ENCODE data around the gene MAP1A.

Gene MAP1A

GRCh38 chr15:43511012-43511885, 6.2 kb upstream of the MAP1A start:
- H3K9me3 ChIP-seq (ENCODE audit: control insufficient read depth, insufficient read depth, low read depth, low read length), result no peaks in the 10 kb centered on the region
- no peak overlapping the region for H3K27ac ChIP-seq (ENCODE audit: low read depth, low read length)
- peaks cover 17% of the 10 kb centered on the region for H3K4me1 ChIP-seq (ENCODE audit: control insufficient read depth, insufficient read depth, low read length)
- H3K36me3 ChIP-seq (ENCODE audit: control insufficient read depth, insufficient read depth, low read length), result no peaks in the 10 kb centered on the region
- H3K4me3 ChIP-seq (ENCODE audit: low read depth, low read length), result peak overlapping the region; percentile 78
- H3K9ac ChIP-seq (ENCODE audit: low read length), result no peak overlapping the region
- peaks cover 38% of the 10 kb centered on the region for H3K27me3 ChIP-seq (ENCODE audit: control insufficient read depth, insufficient read depth, low read length)

GRCh38 chr15:43513550-43513949, 3.9 kb upstream of the MAP1A start:
- Histone ChIP-seq H3K36me3 (ENCODE audit: control insufficient read depth, insufficient read depth, low read length) (no peaks in the 10 kb centered on the region), H3K27me3 (ENCODE audit: control insufficient read depth, insufficient read depth, low read length) (peaks cover 57% of the 10 kb centered on the region), H3K9me3 (ENCODE audit: control insufficient read depth, insufficient read depth, low read depth, low read length) (no peaks in the 10 kb centered on the region), H3K4me1 (ENCODE audit: control insufficient read depth, insufficient read depth, low read length) (peaks cover 35% of the 10 kb centered on the region), H3K4me3 (ENCODE audit: low read depth, low read length) (no peak overlapping the region), H3K9ac (ENCODE audit: low read length) (no peak overlapping the region), H3K27ac (ENCODE audit: low read depth, low read length) (no peak overlapping the region)

- Histone ChIP-seq H3K9ac (ENCODE audit: low read length) (no peak overlapping the region), H3K27ac (ENCODE audit: low read depth, low read length) (no peak overlapping the region), H3K4me1 (ENCODE audit: control insufficient read depth, insufficient read depth, low read length) (peaks cover 40% of the 10 kb centered on the region), H3K9me3 (ENCODE audit: control insufficient read depth, insufficient read depth, low read depth, low read length) (no peaks in the 10 kb centered on the region), H3K27me3 (ENCODE audit: control insufficient read depth, insufficient read depth, low read length) (peaks cover 66% of the 10 kb centered on the region), H3K4me3 (ENCODE audit: low read depth, low read length) (peak overlapping the region; percentile 38), H3K36me3 (ENCODE audit: control insufficient read depth, insufficient read depth, low read length) (no peaks in the 10 kb centered on the region)
Measured at GRCh38 chr15:43514241-43515057, 3.0 kb upstream of the MAP1A start.

GRCh38 chr15:43515741-43516140, 1.7 kb upstream of the MAP1A start:
- Histone ChIP-seq H3K9me3 (ENCODE audit: control insufficient read depth, insufficient read depth, low read depth, low read length) (no peaks in the 10 kb centered on the region), H3K27ac (ENCODE audit: low read depth, low read length) (no peak overlapping the region), H3K9ac (ENCODE audit: low read length) (no peak overlapping the region), H3K27me3 (ENCODE audit: control insufficient read depth, insufficient read depth, low read length) (peaks cover 79% of the 10 kb centered on the region), H3K36me3 (ENCODE audit: control insufficient read depth, insufficient read depth, low read length) (no peaks in the 10 kb centered on the region), H3K4me3 (ENCODE audit: low read depth, low read length) (no peak overlapping the region), H3K4me1 (ENCODE audit: control insufficient read depth, insufficient read depth, low read length) (peaks cover 40% of the 10 kb centered on the region)

GRCh38 chr15:43516185-43516584, 1.2 kb upstream of the MAP1A start:
- Histone ChIP-seq H3K9me3 (ENCODE audit: control insufficient read depth, insufficient read depth, low read depth, low read length) (no peaks in the 10 kb centered on the region), H3K27me3 (ENCODE audit: control insufficient read depth, insufficient read depth, low read length) (peaks cover 78% of the 10 kb centered on the region), H3K4me1 (ENCODE audit: control insufficient read depth, insufficient read depth, low read length) (peaks cover 39% of the 10 kb centered on the region), H3K36me3 (ENCODE audit: control insufficient read depth, insufficient read depth, low read length) (no peaks in the 10 kb centered on the region), H3K9ac (ENCODE audit: low read length) (no peak overlapping the region), H3K27ac (ENCODE audit: low read depth, low read length) (no peak overlapping the region), H3K4me3 (ENCODE audit: low read depth, low read length) (peak overlapping the region; percentile 69; the same call in 1 of the 2 replicates)

GRCh38 chr15:43516801-43517353, 531 bp upstream of the MAP1A start:
- H3K9ac ChIP-seq (ENCODE audit: low read length), result no peak overlapping the region
- H3K4me3 ChIP-seq (ENCODE audit: low read depth, low read length), result peak overlapping the region; percentile 69
- H3K36me3 ChIP-seq (ENCODE audit: control insufficient read depth, insufficient read depth, low read length), result no peaks in the 10 kb centered on the region
- H3K27me3 ChIP-seq (ENCODE audit: control insufficient read depth, insufficient read depth, low read length), result peaks cover 72% of the 10 kb centered on the region
- H3K27ac ChIP-seq (ENCODE audit: low read depth, low read length), result no peak overlapping the region
- H3K9me3 ChIP-seq (ENCODE audit: control insufficient read depth, insufficient read depth, low read depth, low read length), result no peaks in the 10 kb centered on the region
- peaks cover 33% of the 10 kb centered on the region for H3K4me1 ChIP-seq (ENCODE audit: control insufficient read depth, insufficient read depth, low read length)

- peak overlapping the region; percentile 69 for H3K4me3 ChIP-seq (ENCODE audit: low read depth, low read length)
- H3K27ac ChIP-seq (ENCODE audit: low read depth, low read length), result no peak overlapping the region
- peaks cover 72% of the 10 kb centered on the region for H3K27me3 ChIP-seq (ENCODE audit: control insufficient read depth, insufficient read depth, low read length)
- H3K4me1 ChIP-seq (ENCODE audit: control insufficient read depth, insufficient read depth, low read length), result peaks cover 33% of the 10 kb centered on the region
- H3K36me3 ChIP-seq (ENCODE audit: control insufficient read depth, insufficient read depth, low read length), result no peaks in the 10 kb centered on the region
- H3K9me3 ChIP-seq (ENCODE audit: control insufficient read depth, insufficient read depth, low read depth, low read length), result no peaks in the 10 kb centered on the region
- H3K9ac ChIP-seq (ENCODE audit: low read length), result no peak overlapping the region
Measured at GRCh38 chr15:43518197-43518761, 871 bp downstream of the MAP1A start.

- peaks cover 32% of the 10 kb centered on the region for H3K4me1 ChIP-seq (ENCODE audit: control insufficient read depth, insufficient read depth, low read length)
- H3K9me3 ChIP-seq (ENCODE audit: control insufficient read depth, insufficient read depth, low read depth, low read length), result no peaks in the 10 kb centered on the region
- no peak overlapping the region for H3K9ac ChIP-seq (ENCODE audit: low read length)
- 0 out of 2 replicates have a peak overlapping the region, but pooled peaks have one; percentile 69 for H3K4me3 ChIP-seq (ENCODE audit: low read depth, low read length)
- H3K36me3 ChIP-seq (ENCODE audit: control insufficient read depth, insufficient read depth, low read length), result no peaks in the 10 kb centered on the region
- H3K27ac ChIP-seq (ENCODE audit: low read depth, low read length), result no peak overlapping the region
- peaks cover 67% of the 10 kb centered on the region for H3K27me3 ChIP-seq (ENCODE audit: control insufficient read depth, insufficient read depth, low read length)
Measured at GRCh38 chr15:43519196-43519595, 1.8 kb downstream of the MAP1A start.

GRCh38 chr15:43520138-43520537, 2.7 kb downstream of the MAP1A start:
- H3K4me3 ChIP-seq (ENCODE audit: low read depth, low read length), result no peak overlapping the region
- no peak overlapping the region for H3K27ac ChIP-seq (ENCODE audit: low read depth, low read length)
- no peak overlapping the region for H3K9ac ChIP-seq (ENCODE audit: low read length)
- peaks cover 30% of the 10 kb centered on the region for H3K4me1 ChIP-seq (ENCODE audit: control insufficient read depth, insufficient read depth, low read length)
- no peaks in the 10 kb centered on the region for H3K9me3 ChIP-seq (ENCODE audit: control insufficient read depth, insufficient read depth, low read depth, low read length)
- H3K27me3 ChIP-seq (ENCODE audit: control insufficient read depth, insufficient read depth, low read length), result peaks cover 67% of the 10 kb centered on the region
- H3K36me3 ChIP-seq (ENCODE audit: control insufficient read depth, insufficient read depth, low read length), result no peaks in the 10 kb centered on the region

- H3K27me3 ChIP-seq (ENCODE audit: control insufficient read depth, insufficient read depth, low read length), result peaks cover 56% of the 10 kb centered on the region
- H3K9me3 ChIP-seq (ENCODE audit: control insufficient read depth, insufficient read depth, low read depth, low read length), result no peaks in the 10 kb centered on the region
Measured at GRCh38 chr15:43521419-43521818, 4.0 kb downstream of the MAP1A start.

More at GRCh38 chr15:43521419-43521818, 4.0 kb downstream of the MAP1A start:
- no peak overlapping the region for H3K9ac ChIP-seq (ENCODE audit: low read length)
- no peak overlapping the region for H3K4me3 ChIP-seq (ENCODE audit: low read depth, low read length)
- peaks cover 21% of the 10 kb centered on the region for H3K4me1 ChIP-seq (ENCODE audit: control insufficient read depth, insufficient read depth, low read length)
- no peaks in the 10 kb centered on the region for H3K36me3 ChIP-seq (ENCODE audit: control insufficient read depth, insufficient read depth, low read length)
- H3K27ac ChIP-seq (ENCODE audit: low read depth, low read length), result no peak overlapping the region

Measured in HUES6 (cell line).